B cell (primary cell): Measurements from ENCODE around the gene FIBCD1. TPM values are rescaled to one million over a fixed set of nuclear protein-coding genes. Genes with fewer than 3 reads are reported as not detected.

Source experiments
- ATAC-seq: fragments of 200-7000 bp; cut with Tn5 transposase; one replicate; pipeline ENCODE4 v1.10.0; 2021; ENCODE audit warnings: low read depth, mild to moderate bottlenecking, moderate number of reproducible peaks, moderate library complexity
- CTCF ChIA-PET: fragments of 350-600 bp; sonication (Branson Sonifier 250); formaldehyde crosslinking; loops from one replicate; lab custom pipeline; 2021; ENCODE audit warnings: antibody characterized with exemption, inconsistent platforms; lab: Charles Lee
- POLR2A ChIA-PET: fragments of 350-600 bp; sonication (Branson Sonifier 250); formaldehyde crosslinking; loops from one replicate; lab custom pipeline; 2021; ENCODE audit warnings: antibody characterized with exemption; lab: Charles Lee
- DNase-seq: peaks from one replicate; pipeline ENCODE4 v3.0.0; 2013
- H2AFZ ChIP-seq: 2 replicates; pipeline ENCODE4 v1.6.1; 2012; ENCODE audit warnings: mild to moderate bottlenecking, low read depth, low read length; ENCODE audit not compliant: insufficient read depth, poor library complexity, severe bottlenecking
- H3K27ac ChIP-seq, 2 donors: 1 replicate in 1 of 2; 2 replicates in 1 of 2; pipeline ENCODE4 v1.5.1; 2012 to 2013; ENCODE audit warnings: low read length in 2 of 2, mild to moderate bottlenecking in 2 of 2, moderate library complexity in 1 of 2
- H3K27me3 ChIP-seq, 4 experiments: fragments of 200-600 bp in 1 of 4; sonication (generic) in 1 of 4; replicated peaks in 1 of 4; 1 replicate in 2 of 4; 2 replicates in 2 of 4; pipeline versions ENCODE4 v1.6.1 to v1.7.0; 2013 to 2016; ENCODE audit warnings: low read length in 3 of 4, mild to moderate bottlenecking in 2 of 4, mixed read lengths in 1 of 4, moderate library complexity in 1 of 4; ENCODE audit not compliant: insufficient read depth in 4 of 4, control insufficient read depth in 3 of 4; ENCODE audit errors: control extremely low read depth in 1 of 4
- H3K36me3 ChIP-seq, 2 experiments: replicated peaks in 1 of 2; 1 replicate in 1 of 2; 2 replicates in 1 of 2; pipeline versions ENCODE4 v1.6.1 to v1.7.1; 2013; ENCODE audit warnings: low read length in 1 of 2; ENCODE audit not compliant: insufficient read depth in 2 of 2, control insufficient read depth in 1 of 2; ENCODE audit errors: control extremely low read depth in 1 of 2, extremely low read depth in 1 of 2
- H3K4me1 ChIP-seq, 2 donors: fragments of 200-600 bp in 1 of 2; sonication (generic) in 1 of 2; 1 replicate in 1 of 2; 2 replicates in 1 of 2; pipeline versions ENCODE4 v1.5.1 to v1.6.1; 2013 to 2017; ENCODE audit warnings: low read length in 2 of 2; ENCODE audit not compliant: control insufficient read depth in 2 of 2, insufficient read depth in 2 of 2
- H3K4me2 ChIP-seq: replicated peaks from 2 replicates; pipeline ENCODE3; 2012; ENCODE audit warnings: mild to moderate bottlenecking, low read depth, low read length; ENCODE audit not compliant: poor library complexity, severe bottlenecking
- H3K4me3 ChIP-seq, 5 experiments: fragments of 200-600 bp in 1 of 5; sonication (generic) in 1 of 5; 1 replicate in 3 of 5; 2 replicates in 2 of 5; pipeline versions ENCODE4 v1.5.1 to v1.7.0; 2011 to 2016; ENCODE audit warnings: low read length in 4 of 5, mild to moderate bottlenecking in 4 of 5, low read depth in 2 of 5, control low read depth in 1 of 5, moderate library complexity in 1 of 5; ENCODE audit not compliant: insufficient read depth in 1 of 5; ENCODE audit errors: control extremely low read depth in 1 of 5, extremely low read depth in 1 of 5
- H3K79me2 ChIP-seq: fragments of 200-600 bp; sonication (generic); one replicate; pipeline ENCODE4 v1.6.0; 2016; ENCODE audit warnings: low read length; ENCODE audit not compliant: control insufficient read depth, insufficient read depth
- H3K9ac ChIP-seq: fragments of 200-600 bp; sonication (generic); 2 replicates; pipeline ENCODE4 v1.6.1; 2017; ENCODE audit warnings: mild to moderate bottlenecking, low read length, moderate library complexity
- H3K9me3 ChIP-seq, 3 donors: one replicate each; pipeline versions ENCODE4 v1.6.1 to v1.7.1; 2013; ENCODE audit warnings: low read length in 2 of 3; ENCODE audit not compliant: control insufficient read depth in 2 of 3, insufficient read depth in 1 of 3; ENCODE audit errors: control extremely low read depth in 1 of 3
- H4K20me1 ChIP-seq: 2 replicates; pipeline ENCODE4 v1.6.0; 2012; ENCODE audit warnings: mild to moderate bottlenecking, low read length; ENCODE audit not compliant: insufficient read depth, control insufficient read depth, poor library complexity, severe bottlenecking
- H3K27ac Mint-ChIP-seq: one replicate; pipeline ENCODE4 v1.8.0; 2021; ENCODE audit warnings: mixed read lengths
- H3K27me3 Mint-ChIP-seq: one replicate; pipeline ENCODE4 v1.8.0; 2021; ENCODE audit warnings: mixed read lengths
- H3K4me1 Mint-ChIP-seq: one replicate; pipeline ENCODE4 v1.8.0; 2021; ENCODE audit warnings: mixed read lengths
- H3K4me3 Mint-ChIP-seq: one replicate; pipeline ENCODE4 v1.8.0; 2021; ENCODE audit warnings: mixed read lengths
- H3K9me3 Mint-ChIP-seq: one replicate; pipeline ENCODE4 v1.8.0; 2022; ENCODE audit warnings: mixed read lengths; ENCODE audit not compliant: insufficient read depth
- EZH2 ChIP-seq: IDR thresholded peaks from 2 replicates; pipeline ENCODE4 v1.6.1; 2012; ENCODE audit warnings: borderline replicate concordance, low read depth, mild to moderate bottlenecking, moderate library complexity, low read length; ENCODE audit not compliant: insufficient read depth, poor library complexity, severe bottlenecking
- WGBS: methylation state at CpG from one replicate; pipeline ENCODE4 v1.1.5; 2013; ENCODE audit warnings: missing lambda C conversion rate; ENCODE audit not compliant: insufficient coverage; 5-methylcytosine and 5-hydroxymethylcytosine counted together
- intact Hi-C: fragments of 100-400 bp; cut with micrococcal nuclease; formaldehyde crosslinking; loops from one replicate; pipeline ENCODE4 v1.10.0; 2022
- polyA plus RNA-seq: library from polyadenylated mRNA; depleted of rRNA; stranded (reverse); fragments of >200 nt; gene quantifications from 2 replicates; pipeline ENCODE4 v1.2.3, GENCODE V29; 2012
- total RNA-seq, 2 donors: library from RNA; stranded (reverse); fragments of 120-200 nt in 1 of 2; gene quantifications; 1 replicate in 1 of 2; 2 replicates in 1 of 2; pipeline versions ENCODE4 v1.2.3 to v1.2.4, GENCODE V29; 2013 to 2022
- TF ChIP-seq, protein P1 (sequence below): fragments of 200-600 bp; IDR thresholded peaks from one replicate; pipeline ENCODE4 v1.8.0; 2022; ENCODE audit warnings: antibody characterized with exemption, mild to moderate bottlenecking

The FIBCD1 gene
- total and polyA plus RNA-seq, 2 donors (not counting 1 experiment from before 2014, with no cell fraction given), result not detected

DNA sequence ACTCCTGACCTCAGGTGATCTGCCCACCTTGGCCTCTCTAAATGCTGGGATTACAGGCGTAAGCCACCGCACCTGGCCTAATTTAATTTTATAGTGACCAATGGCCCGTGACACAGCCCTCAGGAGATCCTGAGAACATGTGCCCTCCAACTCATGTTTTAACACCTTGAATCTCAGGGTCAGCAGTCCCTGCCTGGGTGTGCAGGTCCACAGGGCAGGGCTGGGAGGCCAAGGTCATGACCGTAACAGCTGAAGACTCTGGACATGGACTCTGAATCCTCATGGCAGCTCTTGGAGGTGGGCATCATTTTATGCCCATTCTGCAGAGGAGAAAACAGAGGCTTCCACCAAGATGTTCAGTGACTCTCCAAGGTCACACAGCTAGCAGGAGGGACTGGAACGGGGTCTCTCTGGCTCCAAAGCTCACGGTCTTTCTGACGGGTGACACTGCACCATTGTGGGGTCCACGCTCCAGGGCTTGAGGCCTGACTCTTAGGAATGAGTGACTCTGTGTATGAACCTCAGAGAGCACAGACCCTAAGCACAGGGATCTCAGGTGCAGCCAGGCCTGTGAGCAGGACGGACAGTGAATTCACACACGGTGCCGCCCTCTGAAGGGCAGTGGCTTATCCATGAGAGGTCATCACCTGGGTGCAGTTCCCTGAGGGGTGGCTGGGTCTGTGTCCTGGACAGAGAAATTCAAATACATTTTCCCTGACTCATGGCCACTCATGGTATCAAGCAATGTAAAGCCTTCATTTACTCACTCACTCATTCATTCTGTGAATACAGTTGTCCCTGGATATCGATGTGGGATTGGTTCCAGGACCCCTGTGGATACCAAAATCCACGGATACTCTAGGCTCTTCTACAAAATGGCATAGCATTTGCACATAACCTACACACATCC lies 37.1 kb upstream of the FIBCD1 start:
- H3K27me3 Mint-ChIP-seq, result peaks cover 23% of the 10 kb centered on the region

DNA sequence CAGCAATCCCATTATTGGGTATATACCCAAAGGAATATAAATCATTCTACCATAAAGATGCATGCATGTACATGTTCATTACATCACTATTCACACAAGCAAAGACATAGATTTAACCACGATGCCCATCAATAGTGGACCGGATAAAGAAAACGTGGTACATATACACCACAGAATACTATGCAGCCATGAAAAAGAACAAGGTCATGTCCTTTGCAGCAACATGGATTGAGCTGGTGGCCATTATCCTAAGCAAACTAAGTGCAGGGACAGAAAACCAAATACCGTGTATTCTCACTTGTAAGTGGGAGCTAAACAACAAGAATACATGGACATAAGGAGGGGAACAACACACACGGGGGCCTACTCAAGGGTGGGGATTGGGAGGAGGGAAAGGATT lies 36.1 kb upstream of the FIBCD1 start:
- Histone ChIP-seq H3K79me2 (no peaks in the 10 kb centered on the region), H3K4me3 (no peak overlapping the region), H4K20me1 (no peaks in the 10 kb centered on the region), H3K4me1 (no peaks in the 10 kb centered on the region), H3K36me3 (no peaks in the 10 kb centered on the region), H3K4me2 (no peak overlapping the region), H3K9me3 (no peaks in the 10 kb centered on the region), H3K27me3 (peaks cover 0 to 11% (median 0%) of the 10 kb centered on the region in 4 experiments), H3K27ac (no peak overlapping the region), H2AFZ (no peak overlapping the region), H3K9ac (no peak overlapping the region)
- intact Hi-C loops, result no loop called here
- peaks cover 21% of the 10 kb centered on the region for H3K27me3 Mint-ChIP-seq
- H3K27ac Mint-ChIP-seq, result no peak overlapping the region
- ATAC-seq (no peak), DNase-seq (no peak)
- WGBS, result 93% methylated on average over 3 of the region's 5 CpGs
- ChIA-PET CTCF (interaction anchor here (1.6 kb wide), 1 partner anchor 71 kb away, joined by 4 read pairs; no protein-coding TSS in a partner anchor), POLR2A (no interaction called here)
- TF ChIP-seq, protein P1, sequence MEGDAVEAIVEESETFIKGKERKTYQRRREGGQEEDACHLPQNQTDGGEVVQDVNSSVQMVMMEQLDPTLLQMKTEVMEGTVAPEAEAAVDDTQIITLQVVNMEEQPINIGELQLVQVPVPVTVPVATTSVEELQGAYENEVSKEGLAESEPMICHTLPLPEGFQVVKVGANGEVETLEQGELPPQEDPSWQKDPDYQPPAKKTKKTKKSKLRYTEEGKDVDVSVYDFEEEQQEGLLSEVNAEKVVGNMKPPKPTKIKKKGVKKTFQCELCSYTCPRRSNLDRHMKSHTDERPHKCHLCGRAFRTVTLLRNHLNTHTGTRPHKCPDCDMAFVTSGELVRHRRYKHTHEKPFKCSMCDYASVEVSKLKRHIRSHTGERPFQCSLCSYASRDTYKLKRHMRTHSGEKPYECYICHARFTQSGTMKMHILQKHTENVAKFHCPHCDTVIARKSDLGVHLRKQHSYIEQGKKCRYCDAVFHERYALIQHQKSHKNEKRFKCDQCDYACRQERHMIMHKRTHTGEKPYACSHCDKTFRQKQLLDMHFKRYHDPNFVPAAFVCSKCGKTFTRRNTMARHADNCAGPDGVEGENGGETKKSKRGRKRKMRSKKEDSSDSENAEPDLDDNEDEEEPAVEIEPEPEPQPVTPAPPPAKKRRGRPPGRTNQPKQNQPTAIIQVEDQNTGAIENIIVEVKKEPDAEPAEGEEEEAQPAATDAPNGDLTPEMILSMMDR, result no peak
- no peak for TF ChIP-seq EZH2
- no peaks in the 10 kb centered on the region for H3K4me1 Mint-ChIP-seq
- no peak overlapping the region for H3K4me3 Mint-ChIP-seq
- H3K9me3 Mint-ChIP-seq, result no peaks in the 10 kb centered on the region

More for the DNA sequence above, 37.1 kb upstream of the FIBCD1 start:
- ChIA-PET CTCF (no interaction called here), POLR2A (no interaction called here)
- Histone ChIP-seq H3K4me1 (no peaks in the 10 kb centered on the region), H3K79me2 (no peaks in the 10 kb centered on the region), H3K27ac (no peak overlapping the region), H3K9ac (no peak overlapping the region), H3K4me3 (no peak overlapping the region), H4K20me1 (no peaks in the 10 kb centered on the region), H3K36me3 (no peaks in the 10 kb centered on the region), H3K9me3 (no peaks in the 10 kb centered on the region), H2AFZ (no peak overlapping the region), H3K27me3 (peaks cover 0 to 11% (median 0%) of the 10 kb centered on the region in 4 experiments), H3K4me2 (no peak overlapping the region)
- TF ChIP-seq, protein P1, result no peak
- TF ChIP-seq EZH2, result no peak
- intact Hi-C loops, result no loop called here
- WGBS, result 93% methylated on average over 12 of the region's 13 CpGs
- no peaks in the 10 kb centered on the region for H3K9me3 Mint-ChIP-seq
- ATAC-seq (no peak), DNase-seq (no peak)
- H3K4me3 Mint-ChIP-seq, result no peak overlapping the region
- no peaks in the 10 kb centered on the region for H3K4me1 Mint-ChIP-seq
- H3K27ac Mint-ChIP-seq, result no peak overlapping the region
